H1 (cell line): ENCODE data around the gene DTNB. TPM values are rescaled to one million over a fixed set of nuclear protein-coding genes. Genes with fewer than 3 reads are reported as not detected.

Source experiments
- CTCF ChIA-PET: fragments of 300-600 bp; sonication (Branson Sonifier 250); formaldehyde crosslinking; loops from one replicate; lab custom pipeline; 2021; ENCODE audit not compliant: partially characterized antibody; lab: Charles Lee
- POLR2A ChIA-PET: fragments of 300-600 bp; sonication (Branson Sonifier 250); formaldehyde crosslinking; loops from one replicate; lab custom pipeline; 2021; ENCODE audit warnings: inconsistent platforms; ENCODE audit not compliant: partially characterized antibody; lab: Charles Lee
- DNase-seq, 2 experiments: peaks; one replicate each; pipeline versions ENCODE4 v3.0.0 to v3.0.0-alpha.2; 2010 to 2022; ENCODE audit warnings: low spot score in 2 of 2, low read depth in 1 of 2, mixed read lengths in 1 of 2
- FAIRE-seq: peaks from 2 replicates; lab custom pipeline; 2011; peaks lifted over from hg19 to GRCh38; lab: Jason Lieb, UNC
- H2AFZ ChIP-seq: 2 replicates; pipeline ENCODE4 v1.8.1; 2012; ENCODE audit warnings: low read length, inconsistent platforms
- H2AK5ac ChIP-seq: 2 replicates; pipeline ENCODE4 v1.6.1; 2013; ENCODE audit warnings: low read depth, low read length
- H2BK120ac ChIP-seq: replicated peaks from 2 replicates; pipeline ENCODE3; 2013; ENCODE audit warnings: low read depth, low read length, inconsistent platforms
- H2BK12ac ChIP-seq: 2 replicates; pipeline ENCODE4 v1.6.1; 2013; ENCODE audit warnings: low read depth, low read length
- H2BK15ac ChIP-seq: 2 replicates; pipeline ENCODE4 v1.6.1; 2013; ENCODE audit warnings: low read length
- H2BK20ac ChIP-seq: 2 replicates; pipeline ENCODE4 v1.6.1; 2013; ENCODE audit warnings: low read length
- H2BK5ac ChIP-seq: 2 replicates; pipeline ENCODE4 v1.6.1; 2013; ENCODE audit warnings: low read depth, low read length
- H3K14ac ChIP-seq: 2 replicates; pipeline ENCODE4 v1.6.1; 2013; ENCODE audit warnings: inconsistent platforms; ENCODE audit not compliant: insufficient read length
- H3K18ac ChIP-seq: 2 replicates; pipeline ENCODE4 v1.6.1; 2013; ENCODE audit warnings: low read length; ENCODE audit errors: extremely low read depth
- H3K23ac ChIP-seq: 2 replicates; pipeline ENCODE4 v1.6.1; 2013; ENCODE audit warnings: inconsistent platforms; ENCODE audit not compliant: insufficient read length
- H3K23me2 ChIP-seq: 2 replicates; pipeline ENCODE4 v1.6.1; 2013; ENCODE audit warnings: low read depth, low read length
- H3K27ac ChIP-seq: 2 replicates; pipeline ENCODE4 v1.6.1; 2011; ENCODE audit warnings: low read depth, low read length, inconsistent platforms
- H3K27me3 ChIP-seq, 4 experiments: replicated peaks in 1 of 4; 1 replicate in 1 of 4; 2 replicates in 3 of 4; pipeline versions ENCODE4 v1.6.1 to v1.8.1; 2011 to 2013; ENCODE audit warnings: low read length in 3 of 4, mild to moderate bottlenecking in 3 of 4, inconsistent platforms in 2 of 4, mixed read lengths in 2 of 4, moderate library complexity in 1 of 4; ENCODE audit not compliant: control insufficient read depth in 3 of 4, insufficient read depth in 3 of 4; ENCODE audit errors: extremely low read depth in 1 of 4
- H3K36me3 ChIP-seq, 4 experiments: 2 replicates each; pipeline versions ENCODE4 v1.6.1 to v1.8.1; 2011 to 2013; ENCODE audit warnings: mild to moderate bottlenecking in 4 of 4, low read length in 3 of 4, moderate library complexity in 2 of 4, control low read depth in 1 of 4, inconsistent platforms in 1 of 4; ENCODE audit not compliant: insufficient read depth in 4 of 4, control insufficient read depth in 2 of 4
- H3K4ac ChIP-seq: replicated peaks from 2 replicates; pipeline ENCODE3; 2013; ENCODE audit warnings: low read length, low read depth, mixed read lengths, inconsistent platforms; ENCODE audit not compliant: insufficient read length
- H3K4me1 ChIP-seq, 4 experiments: replicated peaks in 1 of 4; 1 replicate in 1 of 4; 2 replicates in 3 of 4; pipeline versions ENCODE4 v1.6.1 to v1.8.1; 2011 to 2013; ENCODE audit warnings: low read length in 3 of 4, inconsistent platforms in 2 of 4, mixed read lengths in 1 of 4; ENCODE audit not compliant: insufficient read depth in 4 of 4, control insufficient read depth in 3 of 4
- H3K4me2 ChIP-seq, 2 experiments: 2 replicates each; pipeline versions ENCODE4 v1.6.1 to v1.8.1; 2011 to 2013; ENCODE audit warnings: low read depth in 2 of 2, low read length in 2 of 2, control low read depth in 1 of 2, inconsistent platforms in 1 of 2, mild to moderate bottlenecking in 1 of 2; ENCODE audit not compliant: insufficient read depth in 1 of 2
- H3K4me3 ChIP-seq, 4 experiments: fragments of 200-600, 300-600 bp in 1 of 4; sonication (generic), shearing (Covaris generic), sonication (Bioruptor Twin) in 1 of 4; 2 replicates each; pipeline versions ENCODE4 v1.5.1 to v1.8.1; 2011 to 2016; ENCODE audit warnings: low read length in 4 of 4, low read depth in 3 of 4, control low read depth in 2 of 4, inconsistent platforms in 2 of 4, mild to moderate bottlenecking in 2 of 4, mixed read lengths in 1 of 4, moderate library complexity in 1 of 4; ENCODE audit not compliant: insufficient read depth in 2 of 4; ENCODE audit errors: extremely low read depth in 1 of 4
- H3K56ac ChIP-seq: replicated peaks from 2 replicates; pipeline ENCODE3; 2013; ENCODE audit warnings: low read depth, mild to moderate bottlenecking, mixed read lengths, low read length, inconsistent platforms; ENCODE audit not compliant: insufficient read length
- H3K79me1 ChIP-seq: 2 replicates; pipeline ENCODE4 v1.6.1; 2013; ENCODE audit warnings: low read depth, low read length, control low read depth
- H3K79me2 ChIP-seq, 2 experiments: 2 replicates each; pipeline versions ENCODE4 v1.6.1 to v1.8.1; 2012 to 2013; ENCODE audit warnings: low read length in 2 of 2, mild to moderate bottlenecking in 2 of 2, inconsistent platforms in 1 of 2; ENCODE audit not compliant: insufficient read depth in 2 of 2, control insufficient read depth in 1 of 2
- H3K9ac ChIP-seq, 4 experiments: replicated peaks in 1 of 4; 1 replicate in 1 of 4; 2 replicates in 3 of 4; pipeline versions ENCODE4 v1.6.1 to v1.8.1; 2011 to 2013; ENCODE audit warnings: low read depth in 3 of 4, low read length in 3 of 4, control low read depth in 2 of 4, mild to moderate bottlenecking in 2 of 4, moderate library complexity in 2 of 4, inconsistent platforms in 1 of 4; ENCODE audit errors: extremely low read depth in 1 of 4
- H3K9me3 ChIP-seq, 2 experiments: 2 replicates each; pipeline versions ENCODE4 v1.6.1 to v1.8.1; 2012 to 2013; ENCODE audit warnings: mild to moderate bottlenecking in 2 of 2, moderate library complexity in 2 of 2, control low read depth in 1 of 2, inconsistent platforms in 1 of 2, low read depth in 1 of 2, low read length in 1 of 2, mixed read lengths in 1 of 2; ENCODE audit not compliant: insufficient read depth in 2 of 2
- H4K20me1 ChIP-seq, 2 experiments: replicated peaks in 1 of 2; 2 replicates each; pipeline versions ENCODE3 to v1.8.1; 2011 to 2013; ENCODE audit warnings: inconsistent platforms in 2 of 2, low read length in 2 of 2, mild to moderate bottlenecking in 1 of 2; ENCODE audit not compliant: insufficient read depth in 2 of 2, control insufficient read depth in 1 of 2
- H4K5ac ChIP-seq: 2 replicates; pipeline ENCODE4 v1.6.1; 2013; ENCODE audit warnings: low read length, low read depth, mixed read lengths, inconsistent platforms; ENCODE audit not compliant: insufficient read length
- H4K8ac ChIP-seq: 2 replicates; pipeline ENCODE4 v1.8.0; 2013; ENCODE audit warnings: mild to moderate bottlenecking, moderate library complexity, low read length, inconsistent platforms; ENCODE audit not compliant: insufficient read depth; ENCODE audit errors: extremely low read depth
- H4K91ac ChIP-seq: replicated peaks from 2 replicates; pipeline ENCODE3; 2013; ENCODE audit warnings: low read length, mixed read lengths, inconsistent platforms; ENCODE audit not compliant: insufficient read length
- SIRT6 ChIP-seq: IDR thresholded peaks from one replicate; pipeline ENCODE4 v1.7.1; 2012; ENCODE audit warnings: low read length, inconsistent platforms
- TAF7 ChIP-seq: optimal IDR thresholded peaks from 2 replicates; pipeline ENCODE3; 2011; ENCODE audit warnings: low read depth, mild to moderate bottlenecking, inconsistent platforms, low read length, moderate library complexity, borderline replicate concordance
- WGBS, 2 experiments: shearing (Covaris generic) in 1 of 2; methylation state at CpG; one replicate each; pipeline versions ENCODE4 v1.1.6 to v1.1.7; 2013 to 2015; ENCODE audit warnings: low lambda C conversion rate in 2 of 2, mixed read lengths in 2 of 2, inconsistent platforms in 1 of 2, low coverage in 1 of 2, missing lambda C conversion rate in 1 of 2; ENCODE audit not compliant: insufficient replicate concordance in 2 of 2, insufficient coverage in 1 of 2, insufficient read length in 1 of 2; ENCODE audit errors: extremely low coverage in 1 of 2, missing lambda C conversion rate in 1 of 2; 5-methylcytosine and 5-hydroxymethylcytosine counted together
- polyA plus RNA-seq, 7 experiments: library from polyadenylated mRNA; depleted of rRNA in 3 of 7; stranded (reverse) in 5 of 7; unstranded in 2 of 7; fragments of >200 nt in 5 of 7; fragments of 200-250 nt in 2 of 7; gene quantifications; 1 replicate in 5 of 7; 2 replicates in 1 of 7; 4 replicates in 1 of 7; pipeline versions ENCODE4 v1.2.1 to v1.2.3, GENCODE V29; 2011 to 2013; ENCODE audit warnings: missing spikeins in 2 of 7, mixed read lengths in 2 of 7
- total RNA-seq: library from RNA; stranded (reverse); fragmentation: NEBNext Ultra II Directional; extraction: Animal tissue kit (Norgen Biotek cat#: 25700); gene quantifications from 2 replicates; pipeline ENCODE4 v1.2.1, GENCODE V29; 2021
- TF ChIP-seq, protein P1 (sequence below): IDR thresholded peaks from 2 replicates; pipeline ENCODE4 v1.6.1; 2011; ENCODE audit warnings: low read length, improper control_type of control experiment

Gene DTNB
- total and polyA plus RNA-seq, 2 of the 8 experiments (the other 6 are each of a cell fraction or from before 2014, with no cell fraction given): 39.6 to 49.5 TPM

DNA sequence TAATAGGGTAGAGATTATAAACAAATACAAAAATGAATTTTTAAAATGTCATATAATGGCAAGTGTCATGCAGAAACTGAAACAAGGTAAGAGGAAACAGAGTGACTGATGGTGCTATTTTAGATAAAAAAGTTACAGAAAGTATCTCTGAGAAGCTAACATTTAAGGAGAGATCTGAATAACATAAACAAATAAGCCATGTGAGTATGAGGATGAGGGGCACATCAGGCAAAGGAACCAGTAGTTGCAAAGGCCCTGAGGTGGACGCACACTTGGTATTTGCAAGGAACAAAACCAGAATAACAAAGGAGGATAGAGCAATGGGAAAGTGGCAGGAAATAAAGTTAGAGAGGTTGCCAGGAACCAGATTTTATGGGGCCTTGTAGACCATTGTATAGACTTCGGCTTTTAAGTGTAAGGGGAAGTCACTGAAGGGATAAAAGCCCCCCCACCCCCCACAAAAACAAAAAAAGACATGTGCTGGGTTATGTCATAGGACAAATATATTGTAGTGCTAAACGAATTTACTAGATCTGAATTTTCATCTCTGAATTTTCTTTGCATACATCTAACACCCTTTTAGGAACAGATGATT, 159.2 kb downstream of the DTNB start:
- Histone ChIP-seq H3K14ac (no peak overlapping the region), H3K9me3 (no peaks in the 10 kb centered on the region), H2AFZ (no peak overlapping the region), H3K9ac (no peak overlapping the region), H4K20me1 (peaks cover 0 to 3% of the 10 kb centered on the region in 2 experiments), H3K4ac (no peak overlapping the region), H3K27me3 (no peaks in the 10 kb centered on the region), H3K27ac (no peak overlapping the region), H3K23ac (no peak overlapping the region), H4K91ac (no peak overlapping the region), H2AK5ac (no peak overlapping the region), H3K4me2 (no peak overlapping the region), H2BK5ac (no peak overlapping the region), H3K4me3 (no peak overlapping the region), H3K56ac (no peak overlapping the region), H3K79me2 (no peaks in the 10 kb centered on the region), H3K23me2 (no peaks in the 10 kb centered on the region), H2BK12ac (no peak overlapping the region), H3K18ac (no peak overlapping the region), H2BK20ac (no peak overlapping the region), H2BK120ac (no peak overlapping the region), H4K8ac (no peak overlapping the region), H3K36me3 (no peaks in the 10 kb centered on the region; a peak in 1 of 8 replicates), H4K5ac (no peak overlapping the region), H3K4me1 (0 out of 7 replicates have a peak, but pooled peaks cover 0 to 3% (median 0%) of the 10 kb centered on the region in 4 experiments), H3K79me1 (no peaks in the 10 kb centered on the region)
- CTCF ChIA-PET: no interaction called here
- DNase-seq: no peak
- POLR2A ChIA-PET: no interaction called here
- WGBS, 2 experiments: 85% methylated on average over 3 of the region's 3 CpGs; no CpG with 5 or more reads in 1 of the 2 experiments
- TF ChIP-seq SIRT6: no peak
- TF ChIP-seq TAF7: no peak
- TF ChIP-seq, protein P1, sequence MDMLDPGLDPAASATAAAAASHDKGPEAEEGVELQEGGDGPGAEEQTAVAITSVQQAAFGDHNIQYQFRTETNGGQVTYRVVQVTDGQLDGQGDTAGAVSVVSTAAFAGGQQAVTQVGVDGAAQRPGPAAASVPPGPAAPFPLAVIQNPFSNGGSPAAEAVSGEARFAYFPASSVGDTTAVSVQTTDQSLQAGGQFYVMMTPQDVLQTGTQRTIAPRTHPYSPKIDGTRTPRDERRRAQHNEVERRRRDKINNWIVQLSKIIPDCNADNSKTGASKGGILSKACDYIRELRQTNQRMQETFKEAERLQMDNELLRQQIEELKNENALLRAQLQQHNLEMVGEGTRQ: no peak
- TF ChIP-seq, all 59 proteins: peak for 0
- no peak overlapping the region for H2BK15ac ChIP-seq
- no peak for FAIRE-seq
